Anterior cingulate cortex (tissue), 58 donors: ENCODE results near the gene B3GAT3.

ENCODE experiments used
- DNase-seq, 58 donors: peaks; one replicate each; lab custom pipeline; 2025; lab: John Stamatoyannopoulos, UW

The B3GAT3 gene

GRCh38 chr11:62605902-62606301 is 15.9 kb downstream of the B3GAT3 start:
- no peak for DNase-seq

DNA sequence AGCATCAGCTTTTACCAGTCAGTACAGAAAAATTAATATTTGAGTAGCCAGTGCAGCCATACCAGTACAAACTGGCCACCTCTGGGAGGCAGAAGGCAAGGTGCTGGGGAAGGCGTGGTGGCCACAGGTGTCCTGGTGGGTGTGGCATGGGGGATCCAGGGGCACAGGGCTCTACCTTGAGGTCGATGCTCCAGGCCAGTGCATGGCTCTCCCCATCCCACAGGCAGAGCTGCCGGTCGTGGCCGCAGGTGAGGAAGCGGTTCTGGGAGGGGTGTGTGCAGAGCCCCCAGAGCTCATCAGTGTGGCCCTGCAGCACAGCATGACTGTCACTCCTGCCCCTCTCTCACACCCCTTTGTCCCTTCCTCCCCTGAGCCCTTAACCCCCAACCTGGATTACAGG is 16.3 kb downstream of the B3GAT3 start:
- DNase-seq = no peak

GRCh38 chr11:62604460-62605120 is 17.2 kb downstream of the B3GAT3 start:
- DNase-seq = no peak

GRCh38 chr11:62603776-62604299 is 17.9 kb downstream of the B3GAT3 start:
- no peak for DNase-seq

DNA sequence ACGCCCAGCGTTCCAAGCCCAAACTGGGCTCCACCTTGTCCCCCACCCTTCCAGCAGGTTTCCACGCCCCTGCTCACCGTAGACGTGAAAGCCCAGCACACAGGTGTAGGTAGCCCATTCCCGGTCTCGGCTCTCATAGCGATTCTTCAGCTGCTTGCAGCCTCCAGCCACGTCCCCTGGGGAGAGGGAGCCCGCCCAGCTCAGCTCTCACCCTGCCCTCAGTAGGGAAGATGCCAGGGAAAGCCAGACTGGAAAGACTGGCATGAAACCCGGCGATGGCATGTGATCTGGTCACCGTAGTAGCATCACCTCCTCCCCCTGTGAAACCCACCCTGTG is 18.7 kb downstream of the B3GAT3 start:
- DNase-seq = no peak

- DNase-seq = peak in 50 of 58 donors; percentile 35 to 87 (median 74)
Observed at GRCh38 chr11:62602141-62603071, 19.4 kb downstream of the B3GAT3 start.

DNA sequence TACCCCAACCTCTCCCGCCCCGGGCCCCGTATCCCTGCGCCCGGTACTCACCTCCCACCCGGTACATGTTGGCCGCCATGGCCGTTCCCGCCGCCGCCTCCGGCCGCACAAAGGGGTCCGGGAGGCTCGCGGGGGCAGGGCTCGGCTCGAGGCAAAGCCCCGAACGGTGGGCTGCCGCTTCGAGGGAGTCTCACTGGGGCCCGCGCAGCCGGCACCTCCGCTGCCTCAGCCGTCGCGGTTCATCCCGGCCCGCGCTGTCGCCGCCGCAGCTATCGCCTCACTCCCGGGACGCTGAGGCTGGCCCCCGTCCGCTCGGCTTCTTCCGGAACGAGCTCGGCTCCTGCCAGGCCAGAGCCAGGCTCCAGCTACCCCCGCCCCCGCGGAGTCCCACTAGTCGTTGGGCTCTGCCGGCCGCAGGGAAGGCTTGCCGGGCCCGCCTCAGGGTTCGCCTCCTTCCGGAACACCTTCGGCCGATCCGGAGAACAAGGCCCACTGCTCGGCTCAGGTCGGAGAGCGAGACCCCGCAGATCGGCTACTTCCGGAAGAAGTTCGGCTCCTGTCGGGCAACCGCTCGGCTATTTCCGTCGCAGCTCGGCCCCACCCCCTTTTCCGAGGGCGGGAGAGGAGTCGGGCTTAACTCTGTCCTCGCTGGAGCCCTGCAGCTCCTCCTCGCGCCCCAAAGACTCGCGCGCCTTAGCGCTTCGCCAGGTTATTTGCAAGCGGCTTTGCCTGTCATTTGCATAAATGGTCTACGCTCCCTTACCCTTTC is 20.2 kb downstream of the B3GAT3 start, which contains the start of gene MTA2:
Gene MTA2, minus strand, starts transcription at position 494 of the 769 bp plus-strand sequence. Its CDS starts 415 bp downstream, at position 79.
- peak; percentile 77 to 99 (median 96) for DNase-seq

DNA sequence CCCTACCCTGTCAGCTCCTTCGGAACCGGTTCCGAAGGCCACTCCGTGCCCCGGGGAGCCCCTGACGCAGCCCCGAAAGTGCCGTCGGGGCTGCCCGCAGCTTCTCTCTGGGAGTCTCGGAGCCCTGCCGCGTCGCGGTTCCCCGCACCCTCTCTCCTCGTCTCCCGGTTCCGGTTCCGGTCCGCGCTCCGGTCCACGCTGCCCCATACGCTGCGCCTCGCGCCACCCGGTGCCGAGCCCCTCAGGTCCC is 20.7 kb downstream of the B3GAT3 start:
- peak in 12 of 58 donors; percentile 20 to 65 (median 46) for DNase-seq

GRCh38 chr11:62600367-62601121 is 21.2 kb downstream of the B3GAT3 start:
- peak in 1 of 58 donors; percentile 29 for DNase-seq

- DNase-seq = no peak
Observed at GRCh38 chr11:62599901-62600300, 21.9 kb downstream of the B3GAT3 start.

DNA sequence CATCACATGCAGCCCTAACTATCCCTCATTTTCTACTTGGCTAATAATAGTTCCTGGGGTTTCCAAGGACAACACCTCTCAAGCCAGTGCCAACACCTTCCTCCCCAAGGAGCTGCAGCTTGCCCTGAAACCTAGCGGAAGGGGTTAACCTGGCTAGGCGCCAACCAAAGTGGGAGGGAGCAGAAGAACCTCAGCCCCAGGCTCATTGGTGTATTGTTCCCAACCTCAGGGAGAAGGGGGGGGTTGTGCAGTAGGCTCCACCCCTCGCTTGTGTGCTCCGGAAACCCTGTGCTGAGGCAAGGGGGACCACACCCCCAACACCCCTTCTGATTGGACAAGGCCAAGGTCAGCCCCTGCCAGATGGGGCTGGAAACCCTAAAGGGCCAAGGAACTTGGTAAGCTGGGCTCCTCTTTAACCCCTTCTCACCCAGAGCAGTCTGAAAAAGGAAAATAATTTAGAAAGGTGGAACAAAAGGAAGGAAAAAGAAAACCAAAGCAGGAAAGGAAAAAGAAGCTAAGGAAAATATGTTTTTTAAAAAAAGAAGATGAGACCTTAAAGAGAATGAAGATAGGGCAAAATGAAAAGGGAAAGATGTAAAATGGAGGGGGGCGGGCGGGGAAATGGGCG is 22.6 kb downstream of the B3GAT3 start:
- peak in 57 of 58 donors; percentile 14 to 95 (median 84) for DNase-seq

DNA sequence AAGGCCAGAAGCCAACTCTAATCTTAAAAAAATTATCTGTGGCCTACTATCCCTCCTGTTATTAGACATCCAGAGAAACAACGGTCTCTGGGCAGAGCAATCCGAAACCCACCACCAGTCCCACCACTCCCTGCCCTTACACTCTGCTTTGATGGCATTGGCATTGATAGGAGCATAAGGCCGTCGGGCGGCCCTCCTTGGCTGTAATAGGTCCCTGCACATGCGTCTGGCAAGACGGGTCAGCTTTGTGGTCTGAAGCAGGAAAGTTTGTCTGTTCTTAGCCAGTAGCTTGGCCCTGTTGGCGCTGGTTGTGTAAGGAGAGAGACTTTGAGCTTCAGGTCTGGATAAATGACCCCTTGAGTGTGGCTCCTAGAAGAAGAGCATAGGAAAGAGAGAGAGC is 26.7 kb downstream of the B3GAT3 start:
- DNase-seq = no peak

- peak in 46 of 58 donors; percentile 14 to 79 (median 51) for DNase-seq
Observed at GRCh38 chr11:62593434-62594044, 28.2 kb downstream of the B3GAT3 start.

DNA sequence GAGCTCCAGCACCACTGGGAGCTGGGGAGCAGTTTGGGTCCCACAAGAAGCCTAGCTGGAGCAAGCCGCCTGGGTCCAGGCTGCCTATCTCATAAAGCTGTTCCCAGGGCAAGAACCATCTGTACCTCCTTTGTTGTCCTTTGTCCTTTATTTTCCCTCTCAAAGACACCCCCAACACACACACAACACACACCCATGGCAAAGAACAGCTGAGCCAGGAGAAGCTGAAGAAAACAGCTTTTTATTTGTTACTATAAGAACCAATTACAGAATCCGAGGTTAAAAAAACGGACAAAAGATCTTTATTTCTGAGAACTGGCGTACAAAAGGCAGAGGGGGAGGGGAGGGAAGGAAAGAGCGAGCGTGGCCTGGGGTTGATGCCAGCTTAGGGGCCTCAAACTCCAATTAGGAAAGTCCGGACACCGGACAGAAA is 28.8 kb downstream of the B3GAT3 start:
- DNase-seq = peak in 34 of 58 donors; percentile 10 to 76 (median 50)

- DNase-seq = peak in 1 of 58 donors; percentile 70
Observed at GRCh38 chr11:62592146-62592815, 29.5 kb downstream of the B3GAT3 start.

- peak; percentile 80 to 99 (median 97) for DNase-seq
Observed at GRCh38 chr11:62591448-62592145, 30.2 kb downstream of the B3GAT3 start, which contains the start of gene TUT1. TSS of gene TUT1 (minus strand) at chr11:62591523. CDS start at chr11:62591485, 38 bp downstream.

GRCh38 chr11:62588966-62589637 is 32.7 kb downstream of the B3GAT3 start:
- DNase-seq = no peak
